Prostate gland (tissue), 2 donors: Measurements from ENCODE around the gene LMAN1L.

Experiments
- POLR2A ChIP-seq: fragments of 450-650 bp; IDR thresholded peaks from one replicate; pipeline ENCODE4 v1.6.1; 2016; ENCODE audit warnings: antibody characterized with exemption, mild to moderate bottlenecking
- TF ChIP-seq, protein P1 (sequence below), 4 experiments: fragments of 200-600 bp in 2 of 4; fragments of 450-650 bp in 2 of 4; sonication (generic) in 2 of 4; IDR thresholded peaks; 1 replicate in 3 of 4; 2 replicates in 1 of 4; pipeline ENCODE4 v1.5.1; 2016 to 2019; ENCODE audit warnings: antibody characterized with exemption in 4 of 4, mild to moderate bottlenecking in 2 of 4, moderate library complexity in 2 of 4

DNA sequence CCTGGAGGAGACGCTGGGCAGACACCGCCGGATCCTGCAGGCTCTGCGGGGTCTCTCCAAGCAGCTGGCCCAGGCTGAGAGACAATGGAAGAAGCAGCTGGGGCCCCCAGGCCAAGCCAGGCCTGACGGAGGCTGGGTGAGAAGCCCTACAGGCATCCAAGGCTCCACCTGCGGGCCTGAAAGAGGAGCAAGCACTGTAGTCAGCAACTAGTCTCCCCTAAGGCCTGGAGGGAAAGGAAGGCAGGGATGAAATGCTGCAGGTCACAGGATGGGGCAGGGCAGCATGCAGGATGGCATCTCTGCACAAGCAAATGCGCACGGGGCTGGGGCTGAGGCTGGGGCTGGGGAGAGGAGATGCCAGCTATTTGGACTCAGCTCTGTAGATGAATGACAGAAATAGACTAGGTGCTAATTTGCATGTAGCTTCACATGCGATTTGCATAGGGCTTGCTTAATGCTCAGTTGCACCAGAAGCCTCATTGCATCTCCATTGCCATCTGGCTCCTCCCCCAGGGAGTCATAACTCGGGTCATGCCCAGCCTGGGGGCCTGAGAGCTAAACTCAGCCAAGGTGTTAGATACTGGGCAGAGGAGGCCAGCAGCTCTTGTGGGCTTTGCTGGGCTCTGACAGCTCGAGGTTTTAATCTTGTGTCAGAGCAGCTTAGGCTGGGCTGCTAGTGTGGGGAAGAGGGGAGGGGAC is 8.6 kb downstream of the LMAN1L start:
- TF ChIP-seq, protein P1, sequence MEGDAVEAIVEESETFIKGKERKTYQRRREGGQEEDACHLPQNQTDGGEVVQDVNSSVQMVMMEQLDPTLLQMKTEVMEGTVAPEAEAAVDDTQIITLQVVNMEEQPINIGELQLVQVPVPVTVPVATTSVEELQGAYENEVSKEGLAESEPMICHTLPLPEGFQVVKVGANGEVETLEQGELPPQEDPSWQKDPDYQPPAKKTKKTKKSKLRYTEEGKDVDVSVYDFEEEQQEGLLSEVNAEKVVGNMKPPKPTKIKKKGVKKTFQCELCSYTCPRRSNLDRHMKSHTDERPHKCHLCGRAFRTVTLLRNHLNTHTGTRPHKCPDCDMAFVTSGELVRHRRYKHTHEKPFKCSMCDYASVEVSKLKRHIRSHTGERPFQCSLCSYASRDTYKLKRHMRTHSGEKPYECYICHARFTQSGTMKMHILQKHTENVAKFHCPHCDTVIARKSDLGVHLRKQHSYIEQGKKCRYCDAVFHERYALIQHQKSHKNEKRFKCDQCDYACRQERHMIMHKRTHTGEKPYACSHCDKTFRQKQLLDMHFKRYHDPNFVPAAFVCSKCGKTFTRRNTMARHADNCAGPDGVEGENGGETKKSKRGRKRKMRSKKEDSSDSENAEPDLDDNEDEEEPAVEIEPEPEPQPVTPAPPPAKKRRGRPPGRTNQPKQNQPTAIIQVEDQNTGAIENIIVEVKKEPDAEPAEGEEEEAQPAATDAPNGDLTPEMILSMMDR (IDR thresholded peaks at IDR 0.05): no peak
- no peak for TF ChIP-seq POLR2A
